Spleen (tissue), 11 donors: ENCODE data around the gene ABCB7. TPM values are rescaled to one million over a fixed set of nuclear protein-coding genes. Genes with fewer than 3 reads are reported as not detected.

Experiments used
- DNase-seq: peaks from one replicate; pipeline ENCODE4 v3.0.0-alpha.2; 2020
- H3K27ac ChIP-seq, 8 donors: fragments of 200-600 bp; sonication (generic) in 7 of 8; 1 replicate in 4 of 8; 2 replicates in 4 of 8; pipeline versions ENCODE4 v1.5.0 to v1.8.0; 2016 to 2021; ENCODE audit warnings: inconsistent platforms in 4 of 8, mild to moderate bottlenecking in 4 of 8, moderate library complexity in 1 of 8
- H3K27me3 ChIP-seq, 7 donors: fragments of 200-600 bp; sonication (generic) in 6 of 7; replicated peaks in 1 of 7; 1 replicate in 4 of 7; 2 replicates in 3 of 7; pipeline versions ENCODE4 v1.5.0 to v1.8.0; 2016 to 2021; ENCODE audit warnings: inconsistent platforms in 3 of 7, mild to moderate bottlenecking in 1 of 7
- H3K36me3 ChIP-seq, 6 donors: fragments of 200-600 bp; sonication (generic) in 5 of 6; 1 replicate in 4 of 6; 2 replicates in 2 of 6; pipeline versions ENCODE4 v1.5.0 to v1.8.0; 2016 to 2021; ENCODE audit warnings: inconsistent platforms in 2 of 6
- H3K4me1 ChIP-seq, 6 donors: fragments of 200-600 bp; sonication (generic) in 5 of 6; 1 replicate in 3 of 6; 2 replicates in 3 of 6; pipeline versions ENCODE4 v1.5.0 to v1.8.0; 2016 to 2021; ENCODE audit warnings: inconsistent platforms in 3 of 6
- H3K4me3 ChIP-seq, 8 donors: fragments of 200-600 bp; sonication (generic) in 7 of 8; 1 replicate in 4 of 8; 2 replicates in 4 of 8; pipeline versions ENCODE4 v1.5.0 to v1.8.0; 2016 to 2021; ENCODE audit warnings: inconsistent platforms in 4 of 8, mild to moderate bottlenecking in 4 of 8, moderate library complexity in 2 of 8
- H3K9me3 ChIP-seq, 8 donors: fragments of 200-600 bp; sonication (generic) in 7 of 8; 1 replicate in 4 of 8; 2 replicates in 4 of 8; pipeline versions ENCODE4 v1.5.0 to v1.8.0; 2016 to 2021; ENCODE audit warnings: inconsistent platforms in 4 of 8
- CTCF ChIP-seq, 11 experiments: fragments of 200-600 bp in 7 of 11; fragments of 450-650 bp in 4 of 11; sonication (generic) in 4 of 11; IDR thresholded peaks in 8 of 11; conservative IDR thresholded peaks in 3 of 11; 1 replicate in 7 of 11; 2 replicates in 4 of 11; pipeline versions ENCODE4 v1.4.0 to v1.8.0; 2016 to 2021; ENCODE audit warnings: antibody characterized with exemption in 11 of 11, inconsistent platforms in 4 of 11, mild to moderate bottlenecking in 1 of 11
- POLR2A ChIP-seq, 3 donors: fragments of 450-650 bp; IDR thresholded peaks; one replicate each; pipeline ENCODE4 v1.5.1; 2017; ENCODE audit warnings: antibody characterized with exemption in 3 of 3, mild to moderate bottlenecking in 1 of 3
- POLR2AphosphoS5 ChIP-seq, 3 donors: sonication (generic); formaldehyde crosslinking; IDR thresholded peaks; one replicate each; pipeline ENCODE4 v1.5.1; 2017; ENCODE audit warnings: antibody characterized with exemption in 3 of 3
- WGBS, 5 donors: extraction: QIAGEN DNeasy Blood & Tissue Kit in 3 of 5; methylation state at CpG; one replicate each; pipeline versions ENCODE4 v1.1.5 to v1.1.7; 2013 to 2018; 5-methylcytosine and 5-hydroxymethylcytosine counted together
- intact Hi-C: fragments of 100-400 bp; cut with DNase I; formaldehyde crosslinking; loops from one replicate; pipeline ENCODE4 v1.15.0; 2023; ENCODE audit warnings: low total_unique reads
- polyA plus RNA-seq, 3 donors: library from polyadenylated mRNA; stranded (reverse); fragments of 200-250 nt; gene quantifications; one replicate each; pipeline ENCODE4 v1.2.1, GENCODE V29; 2013
- total RNA-seq, 7 donors: library from RNA; depleted of rRNA in 3 of 7; stranded (reverse); fragments of >200 nt in 3 of 7; fragmentation: NEBNext Ultra II Directional in 4 of 7; extraction: Animal tissue kit (Norgen Biotek cat#: 25700) in 4 of 7; gene quantifications; one replicate each; pipeline versions ENCODE4 v1.1.0 to v1.2.1, GENCODE V29; 2016 to 2021
- donor health status: healthy with polysubstance abuse.
- donor health status: DM: no; HTN: no; CAD: no; lungs with moderate emphysema.
- donor health status: DM: no; HTN: no; CAD: no.
- donor health status: Bipolar disorder and iron deficiency.
- donor health status: healthy.
- donor health status: DM: no; HTN: no; CAD: no.
- donor health status: DM: yes; HTN: yes; CAD: no.

ABCB7 gene
- total and polyA plus RNA-seq, 10 donors: 10.0 to 65.8 (median 25.8) TPM

- no peaks in the 10 kb centered on the region for H3K4me1 ChIP-seq
- no peak overlapping the region for H3K27ac ChIP-seq
- DNase-seq: no peak
- no peaks in the 10 kb centered on the region for H3K27me3 ChIP-seq
- intact Hi-C loops: no loop called here
- H3K4me3 ChIP-seq: no peak overlapping the region
- 66 to 79% (median 69%) methylated on average over 2 of the region's 2 CpGs for WGBS, 5 donors
- no peaks in the 10 kb centered on the region for H3K36me3 ChIP-seq
- H3K9me3 ChIP-seq: peaks cover 0 to 3% (median 0%) of the 10 kb centered on the region in 8 donors
- no peak for TF ChIP-seq POLR2A (IDR thresholded peaks at IDR 0.05)
- TF ChIP-seq POLR2AphosphoS5 (IDR thresholded peaks at IDR 0.05): no peak
Observed at GRCh38 chrX:75118296-75118695, 37.8 kb downstream of the ABCB7 start.

GRCh38 chrX:75115707-75116413, 40.2 kb downstream of the ABCB7 start:
- Histone ChIP-seq H3K4me1 (no peaks in the 10 kb centered on the region), H3K27me3 (no peaks in the 10 kb centered on the region), H3K36me3 (peaks cover 0 to 9% (median 0%) of the 10 kb centered on the region in 6 donors), H3K9me3 (peaks cover 0 to 3% (median 0%) of the 10 kb centered on the region in 8 donors), H3K27ac (no peak overlapping the region), H3K4me3 (no peak overlapping the region)
- intact Hi-C loops: no loop called here
- TF ChIP-seq POLR2AphosphoS5 (IDR thresholded peaks at IDR 0.05) (no peak), POLR2A (IDR thresholded peaks at IDR 0.05) (no peak)
- no peak for DNase-seq
- 72 to 96% (median 93%) methylated on average over 5 of the region's 5 CpGs for WGBS, 5 donors

GRCh38 chrX:75114638-75115037, 41.4 kb downstream of the ABCB7 start:
- no peak for DNase-seq
- TF ChIP-seq POLR2AphosphoS5 (IDR thresholded peaks at IDR 0.05) (no peak), POLR2A (IDR thresholded peaks at IDR 0.05) (no peak), CTCF (IDR thresholded peaks at IDR 0.05 in 8 of 11, conservative IDR thresholded peaks at IDR 0.05 in 3 of 11) (no peak)
- H3K27ac ChIP-seq: no peak overlapping the region
- intact Hi-C loops: no loop called here
- no peaks in the 10 kb centered on the region for H3K27me3 ChIP-seq
- no peaks in the 10 kb centered on the region for H3K9me3 ChIP-seq
- 94 to 98% (median 95%) methylated on average over 3 of the region's 3 CpGs for WGBS, 5 donors
- no peaks in the 10 kb centered on the region for H3K4me1 ChIP-seq
- H3K4me3 ChIP-seq: no peak overlapping the region
- peaks cover 0 to 9% (median 0%) of the 10 kb centered on the region in 6 donors for H3K36me3 ChIP-seq

- Histone ChIP-seq H3K27me3 (no peaks in the 10 kb centered on the region), H3K9me3 (no peaks in the 10 kb centered on the region), H3K27ac (no peak overlapping the region), H3K4me3 (no peak overlapping the region), H3K36me3 (peaks cover 0 to 9% (median 0%) of the 10 kb centered on the region in 6 donors), H3K4me1 (no peaks in the 10 kb centered on the region)
- intact Hi-C loops: no loop called here
- WGBS, 5 donors: 83 to 100% (median 95%) methylated on average over 1 of the region's 1 CpG
- no peak for DNase-seq
- TF ChIP-seq POLR2A (IDR thresholded peaks at IDR 0.05): no peak
Observed at GRCh38 chrX:75113664-75114063, 42.4 kb downstream of the ABCB7 start.

GRCh38 chrX:75107863-75108509, 48.1 kb downstream of the ABCB7 start:
- intact Hi-C loops: no loop called here
- Histone ChIP-seq H3K27ac (no peak overlapping the region), H3K4me1 (no peaks in the 10 kb centered on the region), H3K27me3 (no peaks in the 10 kb centered on the region), H3K9me3 (no peaks in the 10 kb centered on the region), H3K36me3 (peaks cover 0 to 13% (median 0%) of the 10 kb centered on the region in 6 donors), H3K4me3 (no peak overlapping the region)
- 67 to 100% (median 95%) methylated on average over 3 to 6 of the region's 6 CpGs for WGBS, 5 donors
- DNase-seq: no peak
- TF ChIP-seq CTCF (IDR thresholded peaks at IDR 0.05 in 8 of 11, conservative IDR thresholded peaks at IDR 0.05 in 3 of 11) (no peak), POLR2A (IDR thresholded peaks at IDR 0.05) (no peak), POLR2AphosphoS5 (IDR thresholded peaks at IDR 0.05) (no peak)
